Measurements from ENCODE around the gene RPN1. TPM values are rescaled to one million over a fixed set of nuclear protein-coding genes. Genes with fewer than 3 reads are reported as not detected.

The RPN1 gene
- polyA plus RNA-seq, 3 donors, result 87.8 to 130 (median 92.0) TPM

- 31 to 69% (median 35%) methylated on average over 9 of the region's 9 CpGs for WGBS, 3 donors
These were observed 33.4 kb downstream of the RPN1 start for GRCh38 chr3:128617270-128617556.

DNA sequence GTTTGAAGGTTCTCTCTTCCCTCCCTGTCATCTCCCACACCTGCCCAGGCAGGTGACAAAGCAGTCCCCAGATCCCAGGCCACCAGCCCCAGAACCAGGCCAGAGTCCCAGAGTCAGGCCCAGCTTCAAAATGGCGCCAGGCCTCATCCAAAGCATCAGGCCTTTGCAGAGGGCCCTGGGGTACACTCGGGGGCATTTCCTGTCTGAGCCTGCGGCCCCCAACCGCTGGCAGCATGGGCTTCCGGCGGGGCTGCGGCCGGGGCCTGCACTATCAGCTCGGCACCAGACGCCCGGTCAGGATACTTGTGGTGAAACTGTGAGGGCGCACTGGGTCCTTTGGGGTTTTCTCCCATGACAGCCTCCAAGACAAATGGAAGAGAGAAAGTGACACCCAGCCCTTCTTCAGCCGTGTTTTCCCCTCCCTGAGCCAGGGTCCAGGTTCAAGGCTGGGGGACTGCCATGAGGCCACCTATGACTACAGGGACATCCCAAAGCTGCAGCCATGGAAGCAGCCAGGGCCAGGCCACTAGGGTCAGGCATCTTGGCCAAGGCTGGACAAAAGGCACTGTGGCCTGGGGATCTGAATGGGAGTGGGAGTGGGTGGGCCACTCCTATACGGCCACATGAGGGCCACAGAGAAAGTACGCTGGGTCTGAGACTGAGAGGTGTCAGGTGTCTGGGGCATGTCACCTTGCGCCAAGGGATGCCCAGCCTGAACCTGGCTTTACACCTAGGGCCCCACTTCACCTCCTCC is 33.9 kb downstream of the RPN1 start:
- WGBS, 3 donors, result 71 to 89% (median 74%) methylated on average over 16 of the region's 16 CpGs
- no peak overlapping the region for H3K27ac ChIP-seq (ENCODE audit: low read depth, low read length)

More at GRCh38 chr3:128617270-128617556, 33.4 kb downstream of the RPN1 start:
- H3K27ac ChIP-seq (ENCODE audit: low read depth, low read length), result no peak overlapping the region

GRCh38 chr3:128614076-128614475 is 36.5 kb downstream of the RPN1 start:
- WGBS, 3 donors, result 91 to 100% (median 96%) methylated on average over 1 of the region's 1 CpG
- no peak overlapping the region for H3K27ac ChIP-seq (ENCODE audit: low read depth, low read length)

GRCh38 chr3:128613083-128613829 is 37.4 kb downstream of the RPN1 start:
- WGBS, 3 donors, result 81 to 87% (median 82%) methylated on average over 16 of the region's 16 CpGs
- H3K27ac ChIP-seq (ENCODE audit: low read depth, low read length), result no peak overlapping the region

DNA sequence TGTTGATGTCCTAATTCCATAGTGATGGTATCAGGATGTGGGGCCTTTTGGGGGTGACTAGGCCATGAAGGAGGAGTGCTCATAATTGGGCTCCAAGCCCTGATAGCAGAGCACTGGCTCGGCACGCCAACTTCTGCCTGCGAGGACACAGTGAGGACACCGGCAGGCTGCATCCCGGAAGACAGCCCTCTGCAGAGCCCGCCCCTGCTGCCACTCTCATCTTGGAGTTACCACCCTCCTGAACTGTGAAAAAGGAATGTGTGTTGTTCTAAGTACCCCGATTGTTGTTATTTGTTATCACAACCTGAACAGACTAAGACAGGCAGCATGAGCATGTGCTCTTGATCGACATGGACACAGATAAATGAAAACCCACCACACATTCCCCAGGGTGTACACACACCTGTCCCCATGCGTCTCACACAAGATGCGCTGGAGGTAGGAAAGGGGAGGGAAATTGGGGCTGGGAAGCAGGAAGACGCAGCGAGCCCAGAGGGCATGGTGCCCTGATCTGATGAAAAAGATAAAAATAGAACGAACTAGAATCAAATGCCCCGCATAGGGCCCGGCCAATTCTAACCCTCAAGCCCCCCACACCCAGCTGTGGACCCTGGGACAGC is 40.1 kb downstream of the RPN1 start:
- WGBS, 3 donors, result 77 to 85% (median 80%) methylated on average over 15 of the region's 15 CpGs

DNA sequence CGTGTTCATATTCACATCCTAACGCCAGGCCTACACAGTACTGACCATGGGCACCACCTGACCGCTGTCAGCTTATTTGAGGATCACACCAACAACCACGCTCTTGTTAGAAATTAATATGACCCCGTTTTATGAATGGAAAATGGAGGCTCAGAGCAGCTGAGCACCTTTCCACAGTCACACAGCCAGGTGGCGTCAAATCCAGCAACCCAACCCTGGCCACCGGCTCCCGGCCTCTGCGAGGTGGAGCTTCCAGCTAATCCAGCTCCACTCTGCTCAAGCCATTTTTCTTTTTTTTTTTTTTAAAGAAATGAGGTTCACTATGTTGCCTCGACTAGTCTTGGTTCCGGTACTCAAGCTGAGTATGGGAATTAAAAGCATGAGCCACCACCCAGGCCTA is 41.3 kb downstream of the RPN1 start:
- H3K27ac ChIP-seq (ENCODE audit: low read depth, low read length), result no peak overlapping the region
- WGBS, 3 donors, result 79 to 86% (median 84%) methylated on average over 11 of the region's 11 CpGs

More for the DNA sequence above, 40.1 kb downstream of the RPN1 start:
- no peak overlapping the region for H3K27ac ChIP-seq (ENCODE audit: low read depth, low read length)

DNA sequence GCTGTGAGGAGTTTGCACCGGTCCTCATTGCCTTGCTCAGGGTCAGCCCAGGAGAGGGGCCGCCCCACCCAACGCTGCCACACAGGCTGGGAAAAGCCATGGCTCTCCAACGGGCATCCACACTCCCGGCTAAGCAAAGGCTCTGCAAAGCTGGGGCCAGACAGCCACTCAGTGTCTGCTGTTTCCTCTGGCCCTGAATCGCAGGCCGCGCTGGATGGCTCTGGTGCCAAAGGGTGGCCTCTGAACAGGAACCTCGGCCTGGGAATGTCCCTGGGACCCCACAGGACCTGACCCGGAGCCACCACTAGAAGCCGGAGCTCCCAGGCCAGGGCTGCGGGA is 42.9 kb downstream of the RPN1 start:
- H3K27ac ChIP-seq (ENCODE audit: low read depth, low read length), result no peak overlapping the region
- 19 to 46% (median 43%) methylated on average over 12 of the region's 12 CpGs for WGBS, 3 donors

GRCh38 chr3:128606094-128606493 is 44.5 kb downstream of the RPN1 start:
- H3K27ac ChIP-seq (ENCODE audit: low read depth, low read length), result no peak overlapping the region
- WGBS, 3 donors, result 90 to 95% (median 93%) methylated on average over 7 of the region's 7 CpGs

GRCh38 chr3:128605091-128606046 is 45.2 kb downstream of the RPN1 start:
- H3K27ac ChIP-seq (ENCODE audit: low read depth, low read length), result no peak overlapping the region
- WGBS, 3 donors, result 79 to 88% (median 88%) methylated on average over 11 of the region's 11 CpGs

DNA sequence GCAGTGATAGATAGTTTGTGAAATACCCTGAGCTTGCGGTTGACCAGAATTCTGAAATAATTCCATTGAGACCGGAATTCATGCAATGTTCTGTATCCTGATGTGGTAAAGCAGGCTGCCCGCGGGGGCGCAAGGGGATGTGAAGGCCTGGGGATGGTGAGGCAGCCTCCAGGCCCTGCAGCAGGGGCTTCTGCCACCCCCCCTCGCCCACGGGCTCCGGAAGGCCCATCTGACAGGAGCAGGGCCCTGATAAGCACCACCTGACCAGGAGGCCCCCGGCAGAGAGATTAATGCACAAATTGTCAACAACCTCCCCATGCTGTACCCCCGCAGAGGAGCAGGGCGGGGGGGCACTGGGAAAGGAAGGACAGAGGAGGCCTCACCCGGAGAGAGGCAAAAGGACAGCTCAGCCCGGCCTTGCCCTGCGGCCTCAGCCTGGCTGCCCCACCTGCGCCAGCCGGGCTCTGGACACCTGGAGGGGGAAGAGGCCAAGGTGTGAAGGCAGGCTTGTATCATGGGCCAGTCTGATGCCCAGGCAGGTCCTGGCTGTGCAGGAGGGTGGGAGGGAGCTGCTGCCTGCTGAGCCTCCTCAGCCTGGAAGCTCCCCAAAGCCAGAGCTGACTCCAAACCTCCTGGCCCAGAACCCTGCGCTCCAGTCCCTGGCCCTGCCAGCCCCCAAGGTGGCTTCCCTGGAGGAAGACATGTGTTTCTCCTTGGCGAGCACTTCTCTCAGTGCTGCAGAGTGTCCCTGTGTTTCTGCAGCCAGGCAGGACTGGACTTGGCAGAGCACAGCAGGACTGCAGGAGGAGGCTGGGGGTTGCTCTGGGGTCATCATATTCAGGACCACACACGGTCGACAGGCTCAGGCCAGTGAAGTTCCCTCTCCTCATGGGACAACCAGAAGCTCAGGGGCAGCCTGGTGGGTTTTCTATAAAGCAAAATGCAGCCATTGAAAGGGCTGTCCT is 46.5 kb downstream of the RPN1 start:
- no peak overlapping the region for H3K27ac ChIP-seq (ENCODE audit: low read depth, low read length)
- WGBS, 3 donors, result 51 to 71% (median 64%) methylated on average over 18 to 20 of the region's 20 CpGs

DNA sequence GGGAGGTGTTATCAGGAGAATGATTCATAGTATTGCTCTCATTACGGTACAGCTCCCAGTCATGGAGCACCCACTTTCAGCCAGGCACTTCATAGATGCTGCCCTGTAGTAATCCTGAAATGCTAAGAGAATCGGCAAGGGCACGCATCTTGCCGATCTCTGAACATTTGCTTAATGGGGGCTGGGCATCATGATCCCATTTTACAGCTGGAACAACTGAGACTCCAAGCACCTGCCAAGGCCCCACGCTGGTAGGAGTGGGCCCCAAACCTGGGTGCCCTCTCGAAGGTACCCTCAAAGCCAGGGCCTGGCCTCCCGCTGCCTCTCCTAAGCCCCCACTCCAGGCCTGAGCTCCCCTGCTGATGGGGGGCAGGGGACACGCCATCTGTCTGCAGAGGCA is 47.3 kb downstream of the RPN1 start:
- no peak overlapping the region for H3K27ac ChIP-seq (ENCODE audit: low read depth, low read length)
- 70 to 93% (median 79%) methylated on average over 8 of the region's 8 CpGs for WGBS, 3 donors

- 72 to 88% (median 78%) methylated on average over 18 of the region's 18 CpGs for WGBS, 3 donors
These were observed 51.5 kb downstream of the RPN1 start for GRCh38 chr3:128598884-128599664.

DNA sequence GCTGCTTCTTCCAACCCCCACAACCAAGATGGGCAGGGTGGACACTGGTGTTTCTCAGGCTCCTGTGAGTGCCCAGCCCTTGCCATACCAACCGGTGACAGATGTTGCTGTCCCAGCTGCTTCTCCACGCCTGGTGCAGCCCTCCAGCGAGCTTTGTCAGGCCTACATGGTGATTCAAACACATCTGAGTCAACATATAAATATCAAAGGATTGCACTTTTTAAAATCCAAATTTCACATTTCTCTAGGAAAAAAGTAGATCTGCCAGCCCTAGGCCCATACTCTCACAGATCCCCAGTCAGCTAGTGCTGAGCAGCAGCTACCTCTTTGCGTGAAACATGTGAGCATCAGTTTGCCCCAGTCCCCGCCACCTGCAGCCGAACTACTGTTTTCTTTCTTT is 52.7 kb downstream of the RPN1 start:
- no peak overlapping the region for H3K27ac ChIP-seq (ENCODE audit: low read depth, low read length)
- 77 to 90% (median 78%) methylated on average over 6 of the region's 6 CpGs for WGBS, 3 donors

More at GRCh38 chr3:128598884-128599664, 51.5 kb downstream of the RPN1 start:
- no peak overlapping the region for H3K27ac ChIP-seq (ENCODE audit: low read depth, low read length)

GRCh38 chr3:128592864-128593263 is 57.8 kb downstream of the RPN1 start:
- WGBS, 3 donors, result 79 to 87% (median 81%) methylated on average over 4 of the region's 4 CpGs
- no peak overlapping the region for H3K27ac ChIP-seq (ENCODE audit: low read depth, low read length)

DNA sequence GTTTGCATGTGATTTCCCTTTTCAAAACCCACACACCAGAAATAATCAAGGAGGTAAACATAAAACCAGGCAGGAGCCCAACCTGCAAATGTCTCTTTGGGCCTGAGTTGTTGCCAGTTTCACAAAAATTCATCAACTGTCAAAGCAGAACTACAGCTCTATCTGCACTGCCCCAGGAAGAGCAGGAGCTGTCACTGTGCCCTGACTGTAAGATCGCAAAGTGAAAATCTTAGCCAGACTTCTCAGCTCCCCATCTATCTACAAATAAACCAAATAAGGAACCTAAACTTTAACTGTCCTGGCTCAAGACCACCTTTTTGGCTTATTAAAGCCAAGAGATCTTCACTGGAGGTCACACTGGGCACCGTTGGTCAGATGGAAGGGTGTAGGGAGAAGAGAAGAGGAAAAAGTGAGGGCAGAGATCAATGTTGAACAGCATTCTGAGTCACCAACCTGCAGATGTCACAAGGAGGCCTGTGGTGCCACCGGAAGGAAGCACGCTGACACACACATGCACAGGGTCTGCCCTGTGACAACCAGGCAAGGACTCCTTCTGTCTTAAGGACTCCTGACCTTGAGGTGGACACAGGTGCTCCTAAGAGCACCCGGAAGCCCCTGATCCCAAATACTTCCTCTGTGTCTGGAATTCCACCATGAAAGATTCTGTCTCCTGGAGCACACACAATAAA is 58.7 kb downstream of the RPN1 start:
- 45 to 76% (median 49%) methylated on average over 4 to 5 of the region's 5 CpGs for WGBS, 3 donors
- H3K27ac ChIP-seq (ENCODE audit: low read depth, low read length), result no peak overlapping the region

- WGBS, 3 donors, result 82 to 83% (median 82%) methylated on average over 8 of the region's 8 CpGs
- no peak overlapping the region for H3K27ac ChIP-seq (ENCODE audit: low read depth, low read length)
These were observed 59.7 kb downstream of the RPN1 start for GRCh38 chr3:128590948-128591347.
